Measurements from ENCODE around the gene RSBN1. TPM values are rescaled to one million over a fixed set of nuclear protein-coding genes. Genes with fewer than 3 reads are reported as not detected.

Gene RSBN1
- total and polyA plus RNA-seq, 2 experiments from 2014 or later, result 12.8 to 20.3 TPM

GRCh38 chr1:113800487-113800886 is 11.8 kb downstream of the RSBN1 start:
- H3K9me3 ChIP-seq (ENCODE audit: low read depth), result no peaks in the 10 kb centered on the region
- H3K79me2 ChIP-seq, result peaks cover 96% of the 10 kb centered on the region
- no peak for DNase-seq (ENCODE audit: low spot score)
- TF ChIP-seq EZH2 (IDR thresholded peaks at IDR 0.05; ENCODE audit: borderline replicate concordance) (no peak), EZH2phosphoT487 (IDR thresholded peaks at IDR 0.05; ENCODE audit: low read depth, severe bottlenecking, unreplicated experiment) (no peak)
- TF ChIP-seq, protein P1, sequence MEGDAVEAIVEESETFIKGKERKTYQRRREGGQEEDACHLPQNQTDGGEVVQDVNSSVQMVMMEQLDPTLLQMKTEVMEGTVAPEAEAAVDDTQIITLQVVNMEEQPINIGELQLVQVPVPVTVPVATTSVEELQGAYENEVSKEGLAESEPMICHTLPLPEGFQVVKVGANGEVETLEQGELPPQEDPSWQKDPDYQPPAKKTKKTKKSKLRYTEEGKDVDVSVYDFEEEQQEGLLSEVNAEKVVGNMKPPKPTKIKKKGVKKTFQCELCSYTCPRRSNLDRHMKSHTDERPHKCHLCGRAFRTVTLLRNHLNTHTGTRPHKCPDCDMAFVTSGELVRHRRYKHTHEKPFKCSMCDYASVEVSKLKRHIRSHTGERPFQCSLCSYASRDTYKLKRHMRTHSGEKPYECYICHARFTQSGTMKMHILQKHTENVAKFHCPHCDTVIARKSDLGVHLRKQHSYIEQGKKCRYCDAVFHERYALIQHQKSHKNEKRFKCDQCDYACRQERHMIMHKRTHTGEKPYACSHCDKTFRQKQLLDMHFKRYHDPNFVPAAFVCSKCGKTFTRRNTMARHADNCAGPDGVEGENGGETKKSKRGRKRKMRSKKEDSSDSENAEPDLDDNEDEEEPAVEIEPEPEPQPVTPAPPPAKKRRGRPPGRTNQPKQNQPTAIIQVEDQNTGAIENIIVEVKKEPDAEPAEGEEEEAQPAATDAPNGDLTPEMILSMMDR (IDR thresholded peaks at IDR 0.05; ENCODE audit: poor library complexity), result no peak
- no peaks in the 10 kb centered on the region for H3K9me2 ChIP-seq (replicated peaks; ENCODE audit: insufficient read depth)
- peaks cover 21% of the 10 kb centered on the region for H4K20me1 ChIP-seq (ENCODE audit: insufficient read depth, poor library complexity, severe bottlenecking)
- H3K27ac ChIP-seq, result no peak overlapping the region
- no peak overlapping the region for H3K4me3 ChIP-seq
- H3K27me3 ChIP-seq, result no peaks in the 10 kb centered on the region
- 93% methylated on average over 3 of the region's 3 CpGs for WGBS (ENCODE audit: low lambda C conversion rate, missing lambda C conversion rate)
- H2AFZ ChIP-seq, result no peak overlapping the region
- no peak overlapping the region for H3K4me2 ChIP-seq
- peaks cover 13% of the 10 kb centered on the region for H3K4me1 ChIP-seq (ENCODE audit: insufficient read depth)
- H3K36me3 ChIP-seq (replicated peaks; ENCODE audit: insufficient read depth, low read depth), result no peaks in the 10 kb centered on the region

GRCh38 chr1:113797472-113797871 is 14.8 kb downstream of the RSBN1 start:
- H3K36me3 ChIP-seq (replicated peaks; ENCODE audit: insufficient read depth, low read depth), result no peaks in the 10 kb centered on the region
- H3K9me3 ChIP-seq (ENCODE audit: low read depth), result no peaks in the 10 kb centered on the region
- H3K79me2 ChIP-seq, result peaks cover 89% of the 10 kb centered on the region
- no peak overlapping the region for H3K4me2 ChIP-seq
- H3K9me2 ChIP-seq (replicated peaks; ENCODE audit: insufficient read depth), result no peaks in the 10 kb centered on the region
- no peak overlapping the region for H3K27ac ChIP-seq
- H3K27me3 ChIP-seq, result no peaks in the 10 kb centered on the region
- peaks cover 22% of the 10 kb centered on the region for H4K20me1 ChIP-seq (ENCODE audit: insufficient read depth, poor library complexity, severe bottlenecking)
- no peak for DNase-seq (ENCODE audit: low spot score)
- WGBS (ENCODE audit: low lambda C conversion rate, missing lambda C conversion rate), result 95% methylated on average over 4 of the region's 4 CpGs
- no peaks in the 10 kb centered on the region for H3K4me1 ChIP-seq (ENCODE audit: insufficient read depth)
- no peak overlapping the region for H3K4me3 ChIP-seq
- TF ChIP-seq EZH2phosphoT487 (IDR thresholded peaks at IDR 0.05; ENCODE audit: low read depth, severe bottlenecking, unreplicated experiment) (no peak), EZH2 (IDR thresholded peaks at IDR 0.05; ENCODE audit: borderline replicate concordance) (no peak)
- TF ChIP-seq, protein P1 (IDR thresholded peaks at IDR 0.05; ENCODE audit: poor library complexity), result no peak
- H2AFZ ChIP-seq, result no peak overlapping the region

DNA sequence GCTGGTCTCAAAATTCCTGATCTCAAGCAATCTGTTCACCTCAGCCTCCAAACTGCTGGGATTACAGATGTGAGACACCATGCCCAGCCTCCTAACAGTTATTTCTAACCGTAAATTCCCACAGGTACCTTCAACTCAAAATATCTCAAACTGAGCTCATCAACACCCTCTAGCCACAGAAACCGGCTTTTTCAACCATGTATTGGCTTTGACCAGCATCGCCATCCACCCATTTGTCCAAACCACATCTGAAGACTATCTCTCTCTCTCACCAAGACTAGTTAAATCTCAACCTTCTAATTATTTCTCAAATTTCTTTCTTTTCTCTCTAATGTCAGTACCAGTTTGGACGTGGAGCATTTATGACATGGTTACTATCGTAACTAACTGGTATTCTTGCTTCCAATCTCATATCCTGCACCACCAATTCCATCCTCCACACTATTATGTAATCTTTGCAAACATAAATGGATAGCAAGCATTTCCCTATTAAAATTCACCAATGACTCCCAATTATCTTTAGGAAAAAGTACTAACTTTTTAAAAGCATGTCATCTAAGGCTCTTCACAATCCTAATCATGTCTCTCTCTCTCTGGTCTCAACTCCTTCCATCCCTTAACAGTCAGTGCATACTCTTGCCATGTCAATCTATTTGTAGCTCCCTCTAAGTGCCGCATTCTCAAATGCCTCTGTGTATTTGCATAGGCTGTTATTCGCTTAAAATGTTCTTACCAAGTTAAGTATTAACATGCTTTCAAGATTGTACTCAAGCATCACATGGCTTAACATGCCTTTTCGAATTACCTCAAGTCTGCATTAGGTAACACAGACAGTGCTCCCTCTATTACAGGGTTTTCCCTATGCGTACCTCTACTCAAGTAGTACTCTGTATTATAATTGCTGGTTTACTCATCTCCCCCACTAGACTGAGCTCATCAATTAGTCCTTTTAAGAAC is 18.1 kb downstream of the RSBN1 start:
- DNase-seq (ENCODE audit: low spot score), result peak; percentile 49
- Histone ChIP-seq H3K4me1 (ENCODE audit: insufficient read depth) (no peaks in the 10 kb centered on the region), H2AFZ (no peak overlapping the region), H3K4me2 (peak overlapping the region; percentile 41), H3K9me3 (ENCODE audit: low read depth) (no peaks in the 10 kb centered on the region), H3K27ac (peak overlapping the region; percentile 53), H3K79me2 (peaks cover 84% of the 10 kb centered on the region), H3K27me3 (no peaks in the 10 kb centered on the region), H3K36me3 (replicated peaks; ENCODE audit: insufficient read depth, low read depth) (no peaks in the 10 kb centered on the region), H3K9me2 (replicated peaks; ENCODE audit: insufficient read depth) (no peaks in the 10 kb centered on the region), H3K4me3 (no peak overlapping the region), H4K20me1 (ENCODE audit: insufficient read depth, poor library complexity, severe bottlenecking) (peaks cover 7% of the 10 kb centered on the region)
- WGBS (ENCODE audit: low lambda C conversion rate, missing lambda C conversion rate), result 81% methylated on average over 9 of the region's 9 CpGs
- no peak for TF ChIP-seq EZH2 (IDR thresholded peaks at IDR 0.05; ENCODE audit: borderline replicate concordance)
- TF ChIP-seq, protein P1 (IDR thresholded peaks at IDR 0.05; ENCODE audit: poor library complexity), result no peak
- TF ChIP-seq EZH2phosphoT487 (IDR thresholded peaks at IDR 0.05; ENCODE audit: low read depth, severe bottlenecking, unreplicated experiment), result no peak

Data from hepatocyte (in vitro differentiated cells).